PFSK-1 (cell line): ENCODE results near the gene OSBPL6.

Source experiments
- FOXP2 ChIP-seq: optimal IDR thresholded peaks from 2 replicates; pipeline ENCODE3; 2011; ENCODE audit warnings: borderline replicate concordance, control low read depth, inconsistent platforms; ENCODE audit not compliant: insufficient read depth; ENCODE audit errors: extremely low read length, extremely low read depth
- POLR2AphosphoS5 ChIP-seq: IDR thresholded peaks from 2 replicates; pipeline ENCODE4 v1.6.1; 2012; ENCODE audit warnings: low read depth, mild to moderate bottlenecking, control low read depth, low read length, moderate library complexity
- REST ChIP-seq, 2 experiments: IDR thresholded peaks; 2 replicates each; pipeline versions ENCODE4 v1.6.1 to v1.8.0; 2011 to 2012; ENCODE audit warnings: low read depth in 2 of 2, low read length in 2 of 2, control low read depth in 1 of 2, inconsistent platforms in 1 of 2, mild to moderate bottlenecking in 1 of 2, moderate library complexity in 1 of 2; ENCODE audit not compliant: insufficient read depth in 1 of 2
- SIN3A ChIP-seq: IDR thresholded peaks from 2 replicates; pipeline ENCODE4 v1.6.1; 2012; ENCODE audit warnings: mild to moderate bottlenecking, low read length, moderate library complexity, borderline replicate concordance; ENCODE audit not compliant: insufficient read depth
- TAF1 ChIP-seq: IDR thresholded peaks from 2 replicates; pipeline ENCODE4 v1.6.1; 2012; ENCODE audit warnings: low read length, control low read depth, borderline replicate concordance; ENCODE audit not compliant: insufficient read depth

Gene OSBPL6

DNA sequence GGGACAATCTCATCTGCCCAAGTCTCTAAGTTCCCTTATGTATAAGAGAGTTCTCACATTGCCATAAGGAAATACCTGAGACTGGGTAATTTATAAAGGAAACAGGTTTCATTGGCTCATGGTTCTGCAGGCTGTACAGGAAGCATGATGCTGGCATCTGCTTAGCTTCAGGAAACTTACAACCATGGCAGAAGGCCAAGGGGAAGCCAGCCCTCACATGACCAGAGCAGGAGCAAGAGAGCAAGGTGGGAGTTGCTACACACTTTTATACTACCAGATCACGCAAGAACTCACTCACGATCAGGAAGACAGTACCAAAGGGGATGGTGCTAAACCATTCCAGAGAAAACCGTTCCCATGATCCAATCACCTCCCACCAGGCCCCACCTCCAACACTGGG, 182.7 kb downstream of the OSBPL6 start:
- no peak for TF ChIP-seq FOXP2
- no peak for TF ChIP-seq POLR2AphosphoS5
- TF ChIP-seq SIN3A = no peak
- no peak for TF ChIP-seq REST (IDR thresholded peaks at IDR 0.05; ENCODE audit: insufficient read depth in 1 of 2, low read depth in 2 of 2, low read length in 2 of 2)
- no peak for TF ChIP-seq TAF1

- no peak for TF ChIP-seq TAF1
Measured at GRCh38 chr2:178379162-178380004, 185.1 kb downstream of the OSBPL6 start.

DNA sequence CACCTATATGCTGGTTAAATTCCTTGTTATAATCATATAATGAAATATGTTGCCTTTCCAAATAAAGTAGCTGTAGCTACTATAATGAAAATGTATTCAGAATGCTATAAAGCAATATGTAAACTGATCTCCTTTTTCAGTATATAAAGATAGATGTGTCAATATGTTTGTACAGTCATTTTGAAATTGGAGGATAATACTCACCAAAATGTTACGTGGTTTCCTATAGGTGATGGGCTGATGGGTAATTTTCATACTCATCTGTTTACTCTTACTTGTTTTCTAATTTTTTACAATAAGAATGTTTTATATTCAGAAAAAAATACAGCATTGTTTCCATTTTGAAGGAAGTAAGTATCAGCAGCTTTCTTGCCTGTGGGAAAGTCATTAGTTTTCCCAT, 186.5 kb downstream of the OSBPL6 start:
- TF ChIP-seq TAF1 = no peak
- no peak for TF ChIP-seq FOXP2
- TF ChIP-seq POLR2AphosphoS5 = no peak
- TF ChIP-seq SIN3A = no peak
- no peak for TF ChIP-seq REST (IDR thresholded peaks at IDR 0.05; ENCODE audit: insufficient read depth in 1 of 2, low read depth in 2 of 2, low read length in 2 of 2)

DNA sequence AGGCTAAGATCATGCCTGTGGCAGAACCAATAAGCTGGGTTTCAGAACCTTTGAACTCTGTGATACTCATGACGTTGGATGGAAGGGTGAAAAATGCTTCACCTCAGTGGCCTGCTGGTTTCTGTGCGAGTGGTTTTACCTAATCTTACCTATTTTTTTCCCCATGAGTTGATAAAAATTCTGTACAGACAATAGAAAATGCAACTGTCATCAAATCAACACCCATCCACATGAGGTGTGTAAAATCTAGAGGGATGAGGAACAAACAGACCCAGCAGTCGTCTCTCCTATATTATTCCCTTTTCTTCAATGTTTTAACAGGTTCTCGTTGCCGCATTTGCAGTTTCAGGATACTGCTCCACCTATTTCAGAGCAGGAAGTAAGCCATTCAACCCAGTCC, 189.4 kb downstream of the OSBPL6 start:
- TF ChIP-seq FOXP2 (no peak), REST (IDR thresholded peaks at IDR 0.05; ENCODE audit: insufficient read depth in 1 of 2, low read depth in 2 of 2, low read length in 2 of 2) (no peak), POLR2AphosphoS5 (no peak), TAF1 (no peak), SIN3A (no peak)

DNA sequence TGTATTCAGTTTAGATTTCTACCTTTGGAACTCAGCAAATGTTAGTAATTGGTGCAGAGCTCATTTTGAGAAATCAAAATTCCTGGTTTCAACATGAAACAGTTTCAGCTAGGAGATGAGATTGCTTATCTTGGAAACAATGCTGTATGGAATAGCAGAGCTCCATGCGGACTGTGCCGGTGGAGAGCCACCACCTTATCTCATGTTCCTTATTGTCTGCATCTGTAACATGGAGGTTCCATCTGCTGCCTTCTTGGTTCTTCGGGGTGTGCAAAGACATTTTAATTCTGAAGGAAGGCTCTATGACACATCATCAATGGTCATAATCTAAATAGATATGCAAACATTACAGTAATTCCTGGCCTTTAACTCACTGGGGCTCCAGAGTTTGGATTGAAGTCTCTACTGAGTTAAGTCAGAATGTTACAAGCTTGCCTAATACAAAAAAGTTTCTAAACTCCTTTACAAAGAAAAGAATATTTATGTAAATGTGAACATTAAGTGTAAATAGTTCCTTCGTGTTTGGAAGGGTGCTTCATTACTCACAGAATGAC, 191.4 kb downstream of the OSBPL6 start:
- TF ChIP-seq POLR2AphosphoS5 (no peak), FOXP2 (no peak), TAF1 (no peak), SIN3A (no peak), REST (IDR thresholded peaks at IDR 0.05; ENCODE audit: insufficient read depth in 1 of 2, low read depth in 2 of 2, low read length in 2 of 2) (no peak)
